GM18502 (cell line): Measurements from ENCODE around the gene MTCH2.
"Not testable (repeated sequence)": the region's sequence is repeated elsewhere in the genome, so short reads cannot be mapped to it uniquely, and the experiment has no call there.

Experiments
- ATAC-seq: cut with Tn5 transposase; IDR thresholded peaks from one replicate; pipeline ENCODE4 v1.9.1; 2021; ENCODE audit warnings: mild to moderate bottlenecking; ENCODE audit not compliant: unreplicated experiment, poor library complexity

MTCH2 gene

GRCh38 chr11:47642099-47642855 is at the start of gene MTCH2:
MTCH2 (minus strand) TSS chr11:47642559; CDS start chr11:47642465, 94 bp downstream.
- ATAC-seq: peak; percentile 93

GRCh38 chr11:47691979-47692378 is 49.6 kb upstream of the MTCH2 start:
- no peak for ATAC-seq

- no peak for ATAC-seq
Measured at GRCh38 chr11:47689480-47689879, 47.1 kb upstream of the MTCH2 start.

- ATAC-seq: no peak
Measured at GRCh38 chr11:47688991-47689390, 46.6 kb upstream of the MTCH2 start.

- no peak for ATAC-seq
Measured at GRCh38 chr11:47688111-47688510, 45.8 kb upstream of the MTCH2 start.

GRCh38 chr11:47686704-47687103 is 44.3 kb upstream of the MTCH2 start:
- not testable (repeated sequence) for ATAC-seq

GRCh38 chr11:47686151-47686550 is 43.8 kb upstream of the MTCH2 start:
- no peak for ATAC-seq

- ATAC-seq: no peak
Measured at GRCh38 chr11:47675851-47676250, 33.5 kb upstream of the MTCH2 start.

- no peak for ATAC-seq
Measured at GRCh38 chr11:47672283-47672730, 29.9 kb upstream of the MTCH2 start.

- no peak for ATAC-seq
Measured at GRCh38 chr11:47669856-47670255, 27.5 kb upstream of the MTCH2 start.

GRCh38 chr11:47668665-47669064 is 26.3 kb upstream of the MTCH2 start:
- ATAC-seq: no peak

- no peak for ATAC-seq
Measured at GRCh38 chr11:47667555-47667954, 25.2 kb upstream of the MTCH2 start.

GRCh38 chr11:47667135-47667534 is 24.8 kb upstream of the MTCH2 start:
- ATAC-seq: no peak

GRCh38 chr11:47664936-47665335 is 22.6 kb upstream of the MTCH2 start:
- not testable (repeated sequence) for ATAC-seq

- no peak for ATAC-seq
Measured at GRCh38 chr11:47661245-47661644, 18.9 kb upstream of the MTCH2 start.

- ATAC-seq: no peak
Measured at GRCh38 chr11:47659276-47659675, 16.9 kb upstream of the MTCH2 start.

- ATAC-seq: no peak
Measured at GRCh38 chr11:47656260-47656885, 14.0 kb upstream of the MTCH2 start.

- ATAC-seq: no peak
Measured at GRCh38 chr11:47651818-47652469, 9.6 kb upstream of the MTCH2 start.

GRCh38 chr11:47649276-47649675 is 6.9 kb upstream of the MTCH2 start:
- ATAC-seq: no peak

GRCh38 chr11:47646019-47646418 is 3.7 kb upstream of the MTCH2 start:
- ATAC-seq: no peak

- ATAC-seq: no peak
Measured at GRCh38 chr11:47645500-47645899, 3.1 kb upstream of the MTCH2 start.
